PC-3 (cell line): Measurements from ENCODE around the gene CENPF.
"Not testable (repeated sequence)": the region's sequence is repeated elsewhere in the genome, so short reads cannot be mapped to it uniquely, and the experiment has no call there.

Experiments
- CTCF ChIP-seq: fragments of 300-600 bp; sonication (generic); conservative IDR thresholded peaks from 2 replicates; pipeline ENCODE4 v1.5.1; 2017; ENCODE audit warnings: antibody characterized with exemption, low read depth, mild to moderate bottlenecking, low read length
- EZH2 ChIP-seq: fragments of 300-600 bp; sonication (generic); IDR thresholded peaks from one replicate; pipeline ENCODE4 v1.6.1; 2017; ENCODE audit warnings: antibody characterized with exemption, mild to moderate bottlenecking, low read length; ENCODE audit not compliant: unreplicated experiment

GRCh38 chr1:214576120-214576519 lies 26.9 kb upstream of the CENPF start:
- TF ChIP-seq CTCF, EZH2: not testable (repeated sequence)
